Adrenal gland (tissue), 5 donors: ENCODE results near the gene CCDC83.

Experiments used
- CTCF ChIP-seq, 6 experiments: fragments of 450-650 bp in 4 of 6; fragments of 200-600 bp in 2 of 6; sonication (generic) in 1 of 6; IDR thresholded peaks; 1 replicate in 5 of 6; 2 replicates in 1 of 6; pipeline versions ENCODE4 v1.5.1 to v1.8.0; 2016 to 2021; ENCODE audit warnings: antibody characterized with exemption in 6 of 6, mild to moderate bottlenecking in 2 of 6, moderate library complexity in 1 of 6
- POLR2A ChIP-seq, 2 donors: fragments of 450-650 bp; IDR thresholded peaks; one replicate each; pipeline ENCODE4 v1.6.1; 2017; ENCODE audit warnings: antibody characterized with exemption in 2 of 2, mild to moderate bottlenecking in 2 of 2, moderate library complexity in 1 of 2
- donor health status: DM: no; HTN: no; CAD: no.

- TF ChIP-seq CTCF (IDR thresholded peaks at IDR 0.05), result no peak
- TF ChIP-seq POLR2A (IDR thresholded peaks at IDR 0.05), result no peak
Measured at GRCh38 chr11:85903811-85904210, 48.6 kb downstream of the CCDC83 start.
